Measurements from ENCODE around the gene GOLGA7B. TPM values are rescaled to one million over a fixed set of nuclear protein-coding genes. Genes with fewer than 3 reads are reported as not detected.

The GOLGA7B gene
- total and polyA plus RNA-seq, 2 of the 4 experiments (the other 2 are of a cell fraction), result not detected

GRCh38 chr10:97907211-97907610, 57.6 kb downstream of the GOLGA7B start:
- BruUV-seq (replicated peaks), result no TSS peak

More at GRCh38 chr10:97907211-97907610, 57.6 kb downstream of the GOLGA7B start:
- no peak overlapping the region for H2BK20ac ChIP-seq (ENCODE audit: low read depth, low read length)
- no peak overlapping the region for H3K23ac ChIP-seq (ENCODE audit: low read depth, low read length)
- H3K4me2 ChIP-seq (ENCODE audit: low read depth, low read length), result no peak overlapping the region
- no peak overlapping the region for H4K5ac ChIP-seq (ENCODE audit: low read depth, low read length)
- no peak overlapping the region for H3K56ac ChIP-seq (ENCODE audit: extremely low read depth, insufficient read depth, low read length)
- in situ Hi-C loops (cut with MboI; ENCODE audit: low sequenced_read_pairs) (no loop called here), intact Hi-C loops (cut with micrococcal nuclease) (no loop called here), dilution Hi-C loops (cut with HindIII; ENCODE audit: low sequenced_read_pairs, unreplicated experiment) (no loop called here)
- H2AK5ac ChIP-seq (ENCODE audit: low read depth, low read length), result no peak overlapping the region
- 38% methylated on average over 4 of the region's 6 CpGs; no CpG with 5 or more reads in 1 of the 2 experiments for WGBS, 2 experiments (ENCODE audit: extremely low coverage in 2 of 2, insufficient read length in 1 of 2)
- no peaks in the 10 kb centered on the region for H3K9me3 ChIP-seq (ENCODE audit: control insufficient read depth, insufficient read depth, low read length)
- no peaks in the 10 kb centered on the region for H3K4me1 ChIP-seq (ENCODE audit: control insufficient read depth, insufficient read depth, low read length)
- H3K18ac ChIP-seq (ENCODE audit: low read depth, low read length), result no peak overlapping the region
- no peak overlapping the region for H3K14ac ChIP-seq (replicated peaks; ENCODE audit: low read depth, low read length)
- no peak overlapping the region for H2AFZ ChIP-seq (replicated peaks; ENCODE audit: low read length, poor library complexity)
- peaks cover 33% of the 10 kb centered on the region for H3K27me3 ChIP-seq (ENCODE audit: control insufficient read depth, insufficient read depth, low read length)
- CTCF ChIA-PET, result no interaction called here
- no peak overlapping the region for H4K8ac ChIP-seq (ENCODE audit: low read depth in 2 of 2, low read length in 2 of 2)
- H2BK5ac ChIP-seq (ENCODE audit: low read depth, low read length, poor library complexity, severe bottlenecking), result no peak overlapping the region
- no peak for ATAC-seq (ENCODE audit: low read depth)
- H2AK9ac ChIP-seq (replicated peaks; ENCODE audit: low read depth, low read length, poor library complexity), result no peak overlapping the region
- H3K36me3 ChIP-seq (ENCODE audit: control insufficient read depth, insufficient read depth, low read length), result no peaks in the 10 kb centered on the region
- POLR2A ChIA-PET (ENCODE audit: unreplicated experiment), result no interaction called here
- DNase-seq, result no peak
- no peaks in the 10 kb centered on the region for H4K20me1 ChIP-seq (ENCODE audit: insufficient read depth, low read length)
- H3K4ac ChIP-seq (ENCODE audit: low read depth, low read length), result no peak overlapping the region
- TF ChIP-seq RCOR1 (IDR thresholded peaks at IDR 0.05; ENCODE audit: insufficient replicate concordance, low read length), result no peak
- no peak for TF ChIP-seq NFE2L2 (IDR thresholded peaks at IDR 0.05; ENCODE audit: low read depth, low read length)
- TF ChIP-seq POLR2A (IDR thresholded peaks at IDR 0.05; ENCODE audit: low read depth, low read length), result no peak
- TF ChIP-seq SMC3 (IDR thresholded peaks at IDR 0.05; ENCODE audit: low read depth, low read length), result no peak
- no peak for TF ChIP-seq FOS (IDR thresholded peaks at IDR 0.05; ENCODE audit: low read depth, low read length)
- TF ChIP-seq CEBPB (IDR thresholded peaks at IDR 0.05; ENCODE audit: low read depth, low read length), result no peak
- TF ChIP-seq CHD1 (IDR thresholded peaks at IDR 0.05; ENCODE audit: low read depth, low read length), result no peak
- no peak for TF ChIP-seq MAFK (IDR thresholded peaks at IDR 0.05; ENCODE audit: low read depth, low read length)
- no peak overlapping the region for H2BK15ac ChIP-seq (ENCODE audit: low read depth, low read length)
- no peak overlapping the region for H3K4me3 ChIP-seq (ENCODE audit: insufficient read depth, low read depth, low read length)
- H3K9me1 ChIP-seq (ENCODE audit: insufficient read depth, low read length), result no peaks in the 10 kb centered on the region
- H3K79me1 ChIP-seq (ENCODE audit: low read depth in 1 of 2, low read length in 2 of 2), result no peaks in the 10 kb centered on the region
- H3K9ac ChIP-seq (ENCODE audit: low read depth, low read length), result no peak overlapping the region
- H4K91ac ChIP-seq (ENCODE audit: insufficient read depth, low read depth, low read length), result no peak overlapping the region
- no peak overlapping the region for H2BK120ac ChIP-seq (ENCODE audit: low read depth, low read length)
- H3K27ac ChIP-seq (ENCODE audit: insufficient read depth, low read length), result no peak overlapping the region
